ENCODE results near the gene BAMBI.

Gene BAMBI

DNA sequence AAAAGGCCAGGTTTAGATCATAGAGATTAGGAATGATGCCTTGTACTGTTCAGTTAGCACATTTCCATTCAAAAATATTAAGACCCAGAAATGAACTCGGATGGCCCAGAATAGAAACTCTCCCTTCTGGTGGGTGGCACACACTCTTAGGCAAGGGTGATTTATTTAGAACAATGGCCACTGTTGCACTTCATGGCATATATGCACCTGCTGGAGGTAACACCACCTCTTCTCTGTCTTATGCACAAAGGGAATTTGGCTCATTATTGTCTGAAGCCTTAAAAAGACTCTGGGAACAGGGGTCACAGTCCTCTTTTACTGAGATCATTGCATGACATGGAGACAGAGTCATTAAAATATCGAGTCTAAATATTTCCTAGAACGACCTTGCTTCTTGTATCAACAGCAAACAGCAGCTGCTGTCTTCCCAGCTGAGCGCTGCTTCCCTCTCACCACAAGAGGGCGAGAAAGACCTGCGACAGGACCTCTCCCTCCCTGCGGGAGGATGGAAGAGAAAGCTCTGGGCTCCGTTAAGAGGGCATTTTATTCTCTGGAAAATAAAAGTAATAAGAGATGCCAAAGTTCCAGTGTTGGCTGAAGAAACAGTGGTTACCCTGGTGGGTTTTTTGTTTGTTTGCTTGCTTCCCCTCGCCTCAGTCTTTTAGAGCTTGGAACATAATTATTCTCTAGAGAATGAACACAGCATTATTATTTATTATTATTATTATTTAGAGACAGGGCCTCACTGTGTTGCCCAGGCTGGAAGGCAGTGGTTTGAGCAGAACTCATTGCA lies 13.5 kb upstream of the BAMBI start:
- DNase-seq (ENCODE audit: low spot score), result peak; percentile 73
- in situ Hi-C loops (cut with MboI; ENCODE audit: low pct_unique_long_range_greater_than_20kb, low sequenced_read_pairs, unreplicated experiment), result loop anchor here (10.0 to 25.0 kb wide), 2 partner anchors 331 to 649 kb away; no protein-coding TSS in a partner anchor
- TF ChIP-seq CTCF (IDR thresholded peaks at IDR 0.05; ENCODE audit: extremely low read depth, insufficient read depth, missing control alignments), result peak; percentile 98

DNA sequence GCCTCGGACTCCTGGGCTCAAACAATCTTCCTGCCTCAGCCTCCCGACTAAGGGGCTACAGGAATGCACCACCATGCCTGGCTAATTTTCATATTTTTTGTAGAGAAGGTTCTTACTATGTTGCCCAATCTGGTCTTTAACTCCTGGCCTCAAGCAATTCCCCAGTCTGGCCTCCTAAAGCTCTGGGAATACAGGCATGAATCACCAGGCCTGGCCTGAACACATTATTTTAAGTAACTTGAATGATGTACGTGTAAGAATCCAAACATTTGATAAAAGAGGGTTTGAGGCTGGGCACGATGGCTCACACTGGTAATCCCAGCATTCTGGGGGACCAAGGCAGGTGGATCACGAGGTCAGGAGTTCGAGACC lies 13.0 kb upstream of the BAMBI start:
- in situ Hi-C loops (cut with MboI; ENCODE audit: low pct_unique_long_range_greater_than_20kb, low sequenced_read_pairs, unreplicated experiment), result loop anchor here (10.0 to 25.0 kb wide), 2 partner anchors 330 to 648 kb away; no protein-coding TSS in a partner anchor
- no peak for TF ChIP-seq CTCF (IDR thresholded peaks at IDR 0.05; ENCODE audit: extremely low read depth, insufficient read depth, missing control alignments)
- no peak for DNase-seq (ENCODE audit: low spot score)

GRCh38 chr10:28666751-28667467 lies 10.4 kb upstream of the BAMBI start:
- no peak for TF ChIP-seq CTCF (IDR thresholded peaks at IDR 0.05; ENCODE audit: extremely low read depth, insufficient read depth, missing control alignments)
- no peak for DNase-seq (ENCODE audit: low spot score)
- in situ Hi-C loops (cut with MboI; ENCODE audit: low pct_unique_long_range_greater_than_20kb, low sequenced_read_pairs, unreplicated experiment), result loop anchor here (10.0 to 25.0 kb wide), 2 partner anchors 328 to 645 kb away; no protein-coding TSS in a partner anchor

DNA sequence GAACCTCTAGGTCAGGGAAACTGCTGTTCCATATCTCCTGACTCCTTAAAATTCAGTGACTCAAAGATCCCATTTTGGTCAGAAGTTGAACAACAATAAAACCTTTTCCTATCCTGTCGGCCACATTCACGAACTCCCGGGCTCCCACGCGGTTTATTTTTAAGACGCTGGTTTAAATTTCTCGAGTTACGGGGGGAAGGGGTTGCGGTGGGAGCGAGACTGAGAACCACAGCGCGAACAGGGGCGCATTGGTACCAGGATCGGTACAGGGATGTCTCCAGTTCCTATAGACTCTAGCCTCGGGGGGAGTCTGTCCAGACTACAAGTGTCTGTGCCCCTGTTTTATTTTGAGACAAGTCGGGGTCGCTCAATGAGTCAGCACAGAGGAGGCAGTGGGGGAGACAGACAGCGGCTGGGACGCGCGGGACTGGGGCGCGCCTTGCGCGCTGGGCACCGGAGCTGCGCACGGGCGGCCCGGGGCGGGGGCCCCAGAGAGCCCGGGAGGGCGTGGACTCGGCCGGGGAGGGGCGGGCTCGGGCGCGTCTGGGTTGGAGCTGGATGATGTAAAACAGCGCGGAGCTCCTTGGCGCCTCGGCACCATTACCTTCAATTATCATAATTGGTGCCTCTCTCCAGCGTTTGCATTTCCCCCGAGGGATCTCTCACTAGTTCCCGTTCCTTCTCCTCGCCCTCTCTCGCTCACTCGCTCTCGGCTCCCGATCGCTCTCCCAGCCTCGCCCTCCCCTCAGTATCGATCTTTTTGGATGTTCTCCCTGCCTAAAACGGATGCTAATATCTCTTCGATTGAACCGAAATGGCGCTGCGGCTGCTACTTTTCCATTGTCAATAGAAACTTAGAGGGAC lies 8.7 kb upstream of the BAMBI start:
- in situ Hi-C loops (cut with MboI; ENCODE audit: low pct_unique_long_range_greater_than_20kb, low sequenced_read_pairs, unreplicated experiment), result loop anchor here (10.0 to 25.0 kb wide), 2 partner anchors 326 to 644 kb away; no protein-coding TSS in a partner anchor
- DNase-seq (ENCODE audit: low spot score), result no peak

DNA sequence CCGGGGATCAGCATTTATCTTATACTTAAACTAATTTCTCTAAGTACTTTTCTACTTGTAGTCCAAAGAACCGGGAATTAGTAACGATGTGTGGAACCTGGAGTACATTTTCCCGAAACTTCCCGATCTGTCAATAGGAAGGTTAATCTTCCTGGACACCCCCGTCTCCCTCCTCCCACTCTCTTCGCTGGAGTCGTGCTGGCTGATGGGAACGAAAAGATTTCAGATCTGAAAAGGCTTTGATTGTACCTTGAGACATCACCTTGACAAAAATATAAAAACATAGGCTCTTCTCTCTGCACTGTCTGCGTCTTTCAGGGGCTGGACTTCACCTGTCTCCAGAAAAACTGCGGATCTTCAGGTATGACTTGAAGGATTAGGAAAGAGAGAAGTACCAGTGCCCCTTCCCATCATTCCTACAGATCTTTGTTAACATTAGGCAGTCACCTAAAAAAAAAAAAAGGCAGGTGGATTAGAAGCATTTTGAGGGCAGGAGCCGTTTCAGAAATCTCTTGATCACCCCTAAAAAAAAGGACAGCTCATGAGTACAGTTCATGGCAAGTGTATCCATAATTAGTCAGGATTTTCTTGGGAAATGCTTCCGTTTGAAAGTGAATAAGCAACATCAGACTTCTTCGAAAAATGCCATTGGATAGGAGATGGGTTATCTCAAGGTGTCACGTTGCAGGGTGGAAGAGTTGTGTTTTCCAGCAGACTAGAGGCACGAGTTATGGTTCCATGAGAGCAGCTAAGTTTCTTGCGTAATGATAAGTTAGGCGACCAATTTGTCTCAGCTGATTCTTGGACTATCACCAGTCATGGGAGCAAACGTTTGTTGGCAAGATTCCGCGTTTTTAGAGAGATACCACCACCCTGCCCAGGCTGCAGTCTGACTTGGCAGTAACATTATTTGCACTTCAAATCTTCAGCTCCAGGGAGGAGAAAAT lies 7.8 kb upstream of the BAMBI start:
- in situ Hi-C loops (cut with MboI; ENCODE audit: low pct_unique_long_range_greater_than_20kb, low sequenced_read_pairs, unreplicated experiment), result loop anchor here (10.0 to 25.0 kb wide), 2 partner anchors 325 to 643 kb away; no protein-coding TSS in a partner anchor

More for the DNA sequence above, 8.7 kb upstream of the BAMBI start:
- TF ChIP-seq CTCF (IDR thresholded peaks at IDR 0.05; ENCODE audit: extremely low read depth, insufficient read depth, missing control alignments), result no peak

More for the DNA sequence above, 7.8 kb upstream of the BAMBI start:
- no peak for DNase-seq (ENCODE audit: low spot score)
- no peak for TF ChIP-seq CTCF (IDR thresholded peaks at IDR 0.05; ENCODE audit: extremely low read depth, insufficient read depth, missing control alignments)
